Mesothelial cell of epicardium (in vitro differentiated cells): ENCODE results near the gene TMEM30B. TPM values are rescaled to one million over a fixed set of nuclear protein-coding genes. Genes with fewer than 3 reads are reported as not detected.

ENCODE experiments used
- DNase-seq, 2 experiments: peaks; one replicate each; pipeline ENCODE4 v3.0.0; 2021; ENCODE audit warnings: low spot score in 2 of 2; ENCODE audit not compliant: unreplicated experiment in 2 of 2
- H3K27ac Mint-ChIP-seq: 2 replicates; pipeline ENCODE4 v1.8.0; 2021; ENCODE audit warnings: mixed read lengths
- H3K27me3 Mint-ChIP-seq: 2 replicates; pipeline ENCODE4 v1.8.0; 2021; ENCODE audit warnings: low read depth, mixed read lengths
- H3K36me3 Mint-ChIP-seq: 2 replicates; pipeline ENCODE4 v1.8.0; 2021; ENCODE audit warnings: mixed read lengths
- H3K4me1 Mint-ChIP-seq: 2 replicates; pipeline ENCODE4 v1.8.0; 2021; ENCODE audit warnings: mixed read lengths
- H3K4me3 Mint-ChIP-seq: 2 replicates; pipeline ENCODE4 v1.8.0; 2021; ENCODE audit warnings: mild to moderate bottlenecking, moderate library complexity, mixed read lengths
- H3K9me3 Mint-ChIP-seq: 2 replicates; pipeline ENCODE4 v1.8.0; 2021; ENCODE audit warnings: mixed read lengths
- total RNA-seq: library from RNA; stranded (reverse); gene quantifications from 3 replicates; pipeline ENCODE4 v1.2.1, GENCODE V29; 2021
- TF ChIP-seq, protein P1 (sequence below): fragments of 200-600 bp; sonication (generic); IDR thresholded peaks from one replicate; pipeline ENCODE4 v1.5.0; 2021; ENCODE audit warnings: antibody characterized with exemption; ENCODE audit not compliant: unreplicated experiment

TMEM30B gene
- total RNA-seq, 1 donor from 2014 or later: 11.2 TPM

DNA sequence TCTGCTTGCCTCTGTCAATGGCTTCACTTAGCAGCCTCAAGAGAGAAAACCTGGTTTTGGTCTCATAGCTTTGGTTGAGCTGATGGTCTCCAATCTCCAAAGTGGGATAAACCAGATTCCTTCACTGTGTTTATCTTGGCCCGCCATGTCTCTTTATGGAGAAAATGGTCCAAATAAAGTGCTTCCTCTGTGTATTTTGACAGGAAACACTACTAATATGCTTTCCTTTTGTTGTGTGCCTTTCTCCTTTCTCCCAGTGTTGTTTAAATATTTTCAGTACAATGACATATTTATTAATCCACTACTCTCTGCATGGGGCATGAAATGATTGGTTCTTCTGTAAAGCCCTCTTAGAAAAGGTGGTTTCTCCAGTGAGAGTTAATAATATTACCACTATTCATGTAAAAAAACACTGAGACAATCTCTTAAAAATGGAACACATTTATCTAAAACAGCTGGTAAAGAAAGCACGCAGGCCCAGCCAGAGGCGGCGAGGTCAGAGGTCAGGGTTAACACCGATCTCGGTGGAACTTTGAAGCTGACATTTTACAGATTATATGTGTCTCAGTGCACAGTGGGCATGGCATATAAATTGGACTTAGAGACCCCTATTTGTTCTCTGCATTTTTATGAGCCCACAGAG lies 24.2 kb downstream of the TMEM30B start:
- peaks cover 24% of the 10 kb centered on the region for H3K27me3 Mint-ChIP-seq
- peaks cover 22% of the 10 kb centered on the region for H3K4me1 Mint-ChIP-seq
- TF ChIP-seq, protein P1, sequence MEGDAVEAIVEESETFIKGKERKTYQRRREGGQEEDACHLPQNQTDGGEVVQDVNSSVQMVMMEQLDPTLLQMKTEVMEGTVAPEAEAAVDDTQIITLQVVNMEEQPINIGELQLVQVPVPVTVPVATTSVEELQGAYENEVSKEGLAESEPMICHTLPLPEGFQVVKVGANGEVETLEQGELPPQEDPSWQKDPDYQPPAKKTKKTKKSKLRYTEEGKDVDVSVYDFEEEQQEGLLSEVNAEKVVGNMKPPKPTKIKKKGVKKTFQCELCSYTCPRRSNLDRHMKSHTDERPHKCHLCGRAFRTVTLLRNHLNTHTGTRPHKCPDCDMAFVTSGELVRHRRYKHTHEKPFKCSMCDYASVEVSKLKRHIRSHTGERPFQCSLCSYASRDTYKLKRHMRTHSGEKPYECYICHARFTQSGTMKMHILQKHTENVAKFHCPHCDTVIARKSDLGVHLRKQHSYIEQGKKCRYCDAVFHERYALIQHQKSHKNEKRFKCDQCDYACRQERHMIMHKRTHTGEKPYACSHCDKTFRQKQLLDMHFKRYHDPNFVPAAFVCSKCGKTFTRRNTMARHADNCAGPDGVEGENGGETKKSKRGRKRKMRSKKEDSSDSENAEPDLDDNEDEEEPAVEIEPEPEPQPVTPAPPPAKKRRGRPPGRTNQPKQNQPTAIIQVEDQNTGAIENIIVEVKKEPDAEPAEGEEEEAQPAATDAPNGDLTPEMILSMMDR: no peak
- no peaks in the 10 kb centered on the region for H3K36me3 Mint-ChIP-seq
- no peak for DNase-seq
- H3K27ac Mint-ChIP-seq: no peak overlapping the region
- H3K4me3 Mint-ChIP-seq: no peak overlapping the region
- H3K9me3 Mint-ChIP-seq: no peaks in the 10 kb centered on the region

DNA sequence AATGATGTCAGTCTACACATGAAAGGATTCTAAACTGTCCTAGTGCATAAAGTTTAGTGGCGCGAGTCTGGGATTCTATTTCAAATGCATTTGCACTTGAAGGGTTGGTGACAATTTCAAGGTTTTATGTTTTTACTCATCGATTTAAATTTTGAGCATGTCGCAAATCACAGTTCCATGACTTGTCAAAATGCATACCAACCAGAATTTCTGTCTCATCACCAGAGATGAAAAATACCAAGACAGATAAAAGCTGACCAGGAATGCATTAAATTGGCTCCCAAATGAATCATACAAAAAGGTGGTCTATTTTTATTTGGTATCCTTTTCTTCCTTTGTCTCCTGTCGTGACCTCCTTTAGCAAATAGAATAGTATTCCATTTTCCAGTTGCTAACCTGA lies 25.2 kb downstream of the TMEM30B start:
- peaks cover 22% of the 10 kb centered on the region for H3K4me1 Mint-ChIP-seq
- DNase-seq: no peak
- TF ChIP-seq, protein P1: no peak
- H3K27me3 Mint-ChIP-seq: peaks cover 23% of the 10 kb centered on the region
- H3K4me3 Mint-ChIP-seq: no peak overlapping the region
- no peak overlapping the region for H3K27ac Mint-ChIP-seq
- no peaks in the 10 kb centered on the region for H3K36me3 Mint-ChIP-seq
- no peaks in the 10 kb centered on the region for H3K9me3 Mint-ChIP-seq

DNA sequence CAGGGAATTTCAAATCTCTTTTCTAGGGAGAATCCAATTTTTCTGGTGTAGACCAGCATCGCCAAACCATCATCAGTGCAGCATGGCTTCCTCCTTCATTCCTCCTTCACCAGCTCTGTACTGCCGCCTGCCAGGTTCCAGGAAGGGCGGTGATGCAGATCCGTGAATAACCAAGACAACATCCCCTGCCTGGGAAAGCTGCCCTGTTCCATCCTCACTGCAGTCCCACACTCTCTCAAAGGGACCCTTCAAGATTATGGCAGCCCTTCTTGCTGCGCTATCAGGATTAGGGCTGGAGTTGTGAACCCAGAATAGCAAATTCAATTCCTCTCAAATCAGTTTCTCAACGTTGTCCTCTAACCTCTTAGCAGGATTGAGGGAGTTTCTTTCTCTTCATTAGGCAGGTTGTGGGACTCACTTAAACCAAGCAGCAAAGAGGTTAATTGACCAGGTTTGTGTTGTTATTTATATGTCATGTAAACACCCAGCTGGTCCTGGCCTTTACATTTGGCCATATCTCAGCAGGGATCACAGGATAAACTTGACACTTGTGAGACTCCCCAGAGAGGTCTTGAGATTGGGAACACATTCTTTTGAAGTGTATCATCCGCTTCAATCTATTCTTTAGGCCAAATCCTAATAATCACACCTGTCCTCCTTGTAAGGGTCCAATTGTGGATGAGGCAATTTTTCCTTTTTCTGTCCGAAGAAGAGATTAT lies 26.2 kb downstream of the TMEM30B start:
- no peak overlapping the region for H3K4me3 Mint-ChIP-seq
- no peaks in the 10 kb centered on the region for H3K36me3 Mint-ChIP-seq
- TF ChIP-seq, protein P1: no peak
- H3K27ac Mint-ChIP-seq: no peak overlapping the region
- H3K4me1 Mint-ChIP-seq: peaks cover 22% of the 10 kb centered on the region
- H3K9me3 Mint-ChIP-seq: no peaks in the 10 kb centered on the region
- no peak for DNase-seq
- peaks cover 18% of the 10 kb centered on the region for H3K27me3 Mint-ChIP-seq

DNA sequence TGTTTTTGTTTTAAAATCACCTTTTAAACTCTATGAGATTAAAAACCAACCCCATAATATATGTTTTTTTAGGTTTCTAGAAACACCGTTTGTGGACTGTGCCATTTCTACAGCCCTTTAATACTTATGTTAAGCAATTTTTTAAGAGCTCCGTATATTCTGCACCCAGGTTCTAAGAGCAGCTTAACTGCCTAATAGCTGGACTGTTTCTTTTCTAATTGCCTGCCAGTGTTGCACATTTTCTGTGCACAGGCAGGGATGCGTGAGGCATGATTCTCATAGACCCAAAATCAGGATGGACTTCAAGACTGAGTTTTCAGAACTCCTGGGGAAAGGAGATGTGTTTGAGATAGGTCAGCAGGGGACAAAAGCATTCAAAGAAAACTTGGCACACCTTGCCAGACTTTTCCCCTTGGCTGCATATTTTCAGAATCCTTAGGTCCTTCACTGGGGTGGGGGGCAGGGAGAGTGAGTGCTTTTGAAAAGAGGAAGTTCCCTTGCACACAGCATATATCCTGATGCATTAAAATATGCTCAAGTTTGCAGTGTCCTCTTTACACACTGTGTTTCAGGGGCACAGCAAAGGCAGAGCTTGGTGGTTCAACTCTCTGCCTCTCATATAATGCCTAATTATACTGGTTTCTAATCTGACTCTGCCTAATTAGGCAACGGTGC lies 27.9 kb downstream of the TMEM30B start:
- DNase-seq: no peak
- no peak overlapping the region for H3K27ac Mint-ChIP-seq
- peaks cover 11% of the 10 kb centered on the region for H3K4me1 Mint-ChIP-seq
- peaks cover 18% of the 10 kb centered on the region for H3K27me3 Mint-ChIP-seq
- H3K4me3 Mint-ChIP-seq: no peak overlapping the region
- TF ChIP-seq, protein P1: no peak
- H3K36me3 Mint-ChIP-seq: no peaks in the 10 kb centered on the region
- H3K9me3 Mint-ChIP-seq: no peaks in the 10 kb centered on the region

DNA sequence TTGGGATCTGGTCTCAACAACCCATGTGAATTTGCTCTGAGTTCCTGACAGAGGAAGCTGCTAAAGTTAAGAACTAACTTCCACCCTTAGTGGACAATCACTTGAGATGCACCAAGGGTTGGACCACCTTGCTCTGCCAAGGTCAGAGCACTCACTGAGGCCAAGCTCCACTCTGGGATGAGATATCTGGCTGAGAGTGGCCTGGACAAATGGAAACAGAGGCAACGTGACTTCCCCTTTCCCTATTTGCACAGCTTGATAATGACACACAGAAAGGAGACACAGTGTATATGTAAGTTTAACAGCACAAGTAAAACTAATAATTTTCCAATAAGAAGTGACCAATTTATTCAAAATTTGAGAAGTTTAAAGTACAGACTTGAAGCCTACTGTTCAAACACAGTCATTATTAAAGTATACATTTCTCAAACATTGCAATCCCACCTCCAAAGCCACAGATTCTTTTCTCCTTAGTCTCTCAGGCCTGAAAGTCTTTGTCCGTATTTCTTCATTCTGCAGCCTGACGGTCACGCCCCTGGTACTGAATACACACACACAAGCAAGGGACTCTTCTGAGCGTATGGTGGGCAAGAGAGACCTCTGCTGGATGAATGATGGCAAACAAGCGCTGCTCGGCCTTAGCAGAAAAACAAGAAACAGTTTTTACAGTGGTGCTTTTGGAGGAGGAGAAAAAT lies 28.6 kb downstream of the TMEM30B start:
- H3K27me3 Mint-ChIP-seq: peaks cover 18% of the 10 kb centered on the region
- no peaks in the 10 kb centered on the region for H3K36me3 Mint-ChIP-seq
- TF ChIP-seq, protein P1: no peak
- peaks cover 11% of the 10 kb centered on the region for H3K4me1 Mint-ChIP-seq
- H3K9me3 Mint-ChIP-seq: no peaks in the 10 kb centered on the region
- H3K27ac Mint-ChIP-seq: no peak overlapping the region
- peak; percentile 35 to 69 for DNase-seq
- no peak overlapping the region for H3K4me3 Mint-ChIP-seq
